ENCODE results near the gene DHRS12.

Gene DHRS12

GRCh38 chr13:51742611-51743010 lies 61.4 kb downstream of the DHRS12 start:
- H2BK12ac ChIP-seq (ENCODE audit: low read length) = no peak overlapping the region
- no peak overlapping the region for H2AK5ac ChIP-seq (ENCODE audit: low read length)
- H3K14ac ChIP-seq (ENCODE audit: low read length) = no peak overlapping the region
- H3K23ac ChIP-seq (ENCODE audit: low read length) = no peak overlapping the region
- H3K4me3 ChIP-seq (ENCODE audit: low read depth, low read length) = no peak overlapping the region
- no peaks in the 10 kb centered on the region for H3K27me3 ChIP-seq (ENCODE audit: insufficient read depth, low read length)
- no peak overlapping the region for H4K8ac ChIP-seq (ENCODE audit: low read depth, low read length)
- no peak overlapping the region for H4K91ac ChIP-seq (ENCODE audit: low read depth, low read length)
- H3K9me3 ChIP-seq (ENCODE audit: insufficient read depth, low read depth, low read length) = peaks cover 2% of the 10 kb centered on the region
- no peak overlapping the region for H3K9ac ChIP-seq (ENCODE audit: low read length)
- no peak overlapping the region for H3K27ac ChIP-seq (ENCODE audit: low read depth, low read length)
- peaks cover 0 to 3% of the 10 kb centered on the region in 2 experiments for H3K4me1 ChIP-seq (ENCODE audit: control insufficient read depth in 1 of 2, insufficient read depth in 2 of 2, low read length in 2 of 2)
- no peak for DNase-seq
- H3K4me2 ChIP-seq (ENCODE audit: low read length) = no peak overlapping the region
- H2BK5ac ChIP-seq (ENCODE audit: low read depth, low read length, poor library complexity) = no peak overlapping the region
- no peaks in the 10 kb centered on the region for H3K79me1 ChIP-seq (ENCODE audit: low read length)
- H2BK120ac ChIP-seq (ENCODE audit: insufficient read depth, low read length, poor library complexity) = no peak overlapping the region
- no peak overlapping the region for H2AFZ ChIP-seq (ENCODE audit: insufficient read depth, low read length, poor library complexity)
- H3K79me2 ChIP-seq (ENCODE audit: control insufficient read depth, insufficient read depth, low read length, poor library complexity) = no peaks in the 10 kb centered on the region
- H3K18ac ChIP-seq (ENCODE audit: low read length) = no peak overlapping the region
- peaks cover 7 to 21% of the 10 kb centered on the region in 2 experiments for H3K36me3 ChIP-seq (ENCODE audit: control insufficient read depth in 1 of 2, insufficient read depth in 2 of 2, low read length in 2 of 2)
- no peak overlapping the region for H3K4ac ChIP-seq (ENCODE audit: low read depth, low read length)
- 100% methylated on average over 2 of the region's 2 CpGs for WGBS (ENCODE audit: extremely low coverage, insufficient coverage, insufficient read length)
- H4K12ac ChIP-seq (ENCODE audit: low read depth, low read length) = no peak overlapping the region

- Histone ChIP-seq H3K23ac (ENCODE audit: low read length) (no peak overlapping the region), H3K27ac (ENCODE audit: low read depth, low read length) (no peak overlapping the region), H3K18ac (ENCODE audit: low read length) (no peak overlapping the region), H2BK12ac (ENCODE audit: low read length) (no peak overlapping the region), H3K9ac (ENCODE audit: low read length) (no peak overlapping the region), H4K12ac (ENCODE audit: low read depth, low read length) (no peak overlapping the region), H4K91ac (ENCODE audit: low read depth, low read length) (no peak overlapping the region), H3K4ac (ENCODE audit: low read depth, low read length) (no peak overlapping the region), H3K36me3 (ENCODE audit: control insufficient read depth in 1 of 2, insufficient read depth in 2 of 2, low read length in 2 of 2) (peaks cover 6 to 18% of the 10 kb centered on the region in 2 experiments), H3K14ac (ENCODE audit: low read length) (no peak overlapping the region), H3K9me3 (ENCODE audit: insufficient read depth, low read depth, low read length) (no peaks in the 10 kb centered on the region), H2AFZ (ENCODE audit: insufficient read depth, low read length, poor library complexity) (no peak overlapping the region), H2BK5ac (ENCODE audit: low read depth, low read length, poor library complexity) (no peak overlapping the region), H3K79me1 (ENCODE audit: low read length) (no peaks in the 10 kb centered on the region), H3K4me3 (ENCODE audit: low read depth, low read length) (no peak overlapping the region), H2BK120ac (ENCODE audit: insufficient read depth, low read length, poor library complexity) (no peak overlapping the region), H3K4me1 (ENCODE audit: control insufficient read depth in 1 of 2, insufficient read depth in 2 of 2, low read length in 2 of 2) (peaks cover 0 to 3% of the 10 kb centered on the region in 2 experiments), H4K8ac (ENCODE audit: low read depth, low read length) (no peak overlapping the region), H3K27me3 (ENCODE audit: insufficient read depth, low read length) (no peaks in the 10 kb centered on the region), H3K79me2 (ENCODE audit: control insufficient read depth, insufficient read depth, low read length, poor library complexity) (no peaks in the 10 kb centered on the region), H3K4me2 (ENCODE audit: low read length) (no peak overlapping the region), H2AK5ac (ENCODE audit: low read length) (no peak overlapping the region)
- no peak for DNase-seq
- WGBS (ENCODE audit: extremely low coverage, insufficient coverage, insufficient read length) = no CpG with 5 or more reads among the region's 2 CpGs
Measured at GRCh38 chr13:51742031-51742430, 61.9 kb downstream of the DHRS12 start.

- Histone ChIP-seq H3K27ac (ENCODE audit: low read depth, low read length) (no peak overlapping the region), H3K4ac (ENCODE audit: low read depth, low read length) (no peak overlapping the region), H3K9ac (ENCODE audit: low read length) (no peak overlapping the region), H4K91ac (ENCODE audit: low read depth, low read length) (no peak overlapping the region), H4K12ac (ENCODE audit: low read depth, low read length) (no peak overlapping the region), H2AK5ac (ENCODE audit: low read length) (no peak overlapping the region), H3K14ac (ENCODE audit: low read length) (no peak overlapping the region), H4K8ac (ENCODE audit: low read depth, low read length) (no peak overlapping the region), H3K18ac (ENCODE audit: low read length) (no peak overlapping the region), H3K4me1 (ENCODE audit: control insufficient read depth in 1 of 2, insufficient read depth in 2 of 2, low read length in 2 of 2) (peaks cover 0 to 3% of the 10 kb centered on the region in 2 experiments), H3K79me1 (ENCODE audit: low read length) (no peaks in the 10 kb centered on the region), H3K23ac (ENCODE audit: low read length) (no peak overlapping the region), H3K4me2 (ENCODE audit: low read length) (no peak overlapping the region), H2BK12ac (ENCODE audit: low read length) (no peak overlapping the region), H2AFZ (ENCODE audit: insufficient read depth, low read length, poor library complexity) (no peak overlapping the region), H2BK5ac (ENCODE audit: low read depth, low read length, poor library complexity) (no peak overlapping the region), H3K27me3 (ENCODE audit: insufficient read depth, low read length) (no peaks in the 10 kb centered on the region), H2BK120ac (ENCODE audit: insufficient read depth, low read length, poor library complexity) (no peak overlapping the region), H3K9me3 (ENCODE audit: insufficient read depth, low read depth, low read length) (no peaks in the 10 kb centered on the region), H3K4me3 (ENCODE audit: low read depth, low read length) (no peak overlapping the region), H3K79me2 (ENCODE audit: control insufficient read depth, insufficient read depth, low read length, poor library complexity) (no peaks in the 10 kb centered on the region), H3K36me3 (ENCODE audit: control insufficient read depth in 1 of 2, insufficient read depth in 2 of 2, low read length in 2 of 2) (peaks cover 4 to 16% of the 10 kb centered on the region in 2 experiments)
- WGBS (ENCODE audit: extremely low coverage, insufficient coverage, insufficient read length) = no CpG with 5 or more reads among the region's 5 CpGs
- peak in 1 of 2 donors; percentile 60 for DNase-seq
Measured at GRCh38 chr13:51740698-51741097, 63.3 kb downstream of the DHRS12 start.

GRCh38 chr13:51739027-51739764 lies 64.8 kb downstream of the DHRS12 start:
- Histone ChIP-seq H2BK5ac (ENCODE audit: low read depth, low read length, poor library complexity) (no peak overlapping the region), H4K91ac (ENCODE audit: low read depth, low read length) (peak overlapping the region; percentile 43), H3K79me2 (ENCODE audit: control insufficient read depth, insufficient read depth, low read length, poor library complexity) (no peaks in the 10 kb centered on the region), H2BK120ac (ENCODE audit: insufficient read depth, low read length, poor library complexity) (no peak overlapping the region), H3K79me1 (ENCODE audit: low read length) (peaks cover 3% of the 10 kb centered on the region), H4K12ac (ENCODE audit: low read depth, low read length) (no peak overlapping the region), H3K4me1 (ENCODE audit: control insufficient read depth in 1 of 2, insufficient read depth in 2 of 2, low read length in 2 of 2) (peaks cover 4 to 10% of the 10 kb centered on the region in 2 experiments), H3K9ac (ENCODE audit: low read length) (no peak overlapping the region), H3K14ac (ENCODE audit: low read length) (no peak overlapping the region), H3K18ac (ENCODE audit: low read length) (no peak overlapping the region), H3K9me3 (ENCODE audit: insufficient read depth, low read depth, low read length) (no peaks in the 10 kb centered on the region), H3K4ac (ENCODE audit: low read depth, low read length) (no peak overlapping the region), H3K4me3 (ENCODE audit: low read depth, low read length) (no peak overlapping the region), H2AK5ac (ENCODE audit: low read length) (no peak overlapping the region), H2AFZ (ENCODE audit: insufficient read depth, low read length, poor library complexity) (no peak overlapping the region), H3K36me3 (ENCODE audit: control insufficient read depth in 1 of 2, insufficient read depth in 2 of 2, low read length in 2 of 2) (peaks cover 4 to 16% of the 10 kb centered on the region in 2 experiments), H4K8ac (ENCODE audit: low read depth, low read length) (no peak overlapping the region), H3K4me2 (ENCODE audit: low read length) (no peak overlapping the region), H3K27me3 (ENCODE audit: insufficient read depth, low read length) (no peaks in the 10 kb centered on the region), H3K23ac (ENCODE audit: low read length) (no peak overlapping the region), H2BK12ac (ENCODE audit: low read length) (no peak overlapping the region), H3K27ac (ENCODE audit: low read depth, low read length) (no peak overlapping the region)
- WGBS (ENCODE audit: extremely low coverage, insufficient coverage, insufficient read length) = no CpG with 5 or more reads among the region's 6 CpGs
- no peak for DNase-seq
